Activated CD4-positive, alpha-beta T cell treated with anti-CD3 and anti-CD28 coated beads for 1 hour (primary cell): ENCODE results near the gene DISP1.
"Not testable (repeated sequence)": the region's sequence is repeated elsewhere in the genome, so short reads cannot be mapped to it uniquely, and the experiment has no call there.

Source experiments
- DNase-seq: peaks from one replicate; pipeline ENCODE4 v3.0.0-alpha.2; 2020

Gene DISP1

GRCh38 chr1:222794656-222795474 lies 20.0 kb upstream of the DISP1 start:
- DNase-seq = no peak

- DNase-seq = no peak
Observed at GRCh38 chr1:222798116-222798515, 16.7 kb upstream of the DISP1 start.

GRCh38 chr1:222798975-222799374 lies 15.9 kb upstream of the DISP1 start:
- no peak for DNase-seq

GRCh38 chr1:222801067-222801466 lies 13.8 kb upstream of the DISP1 start:
- DNase-seq = no peak

- no peak for DNase-seq
Observed at GRCh38 chr1:222811671-222812070, 3.2 kb upstream of the DISP1 start.

GRCh38 chr1:222813866-222814535 lies 838 bp upstream of the DISP1 start:
- DNase-seq = no peak

- no peak for DNase-seq
Observed at GRCh38 chr1:222815440-222815765, 564 bp downstream of the DISP1 start.

- DNase-seq = no peak
Observed at GRCh38 chr1:222817529-222817928, 2.7 kb downstream of the DISP1 start.

GRCh38 chr1:222818171-222818570 lies 3.3 kb downstream of the DISP1 start:
- DNase-seq = no peak

- DNase-seq = no peak
Observed at GRCh38 chr1:222820171-222820712, 5.4 kb downstream of the DISP1 start.

GRCh38 chr1:222821239-222821638 lies 6.4 kb downstream of the DISP1 start:
- no peak for DNase-seq

- no peak for DNase-seq
Observed at GRCh38 chr1:222823695-222824094, 8.9 kb downstream of the DISP1 start.

- no peak for DNase-seq
Observed at GRCh38 chr1:222824641-222825040, 9.8 kb downstream of the DISP1 start.

GRCh38 chr1:222828939-222829338 lies 14.1 kb downstream of the DISP1 start:
- no peak for DNase-seq

GRCh38 chr1:222829868-222830267 lies 15.0 kb downstream of the DISP1 start:
- no peak for DNase-seq

- DNase-seq = no peak
Observed at GRCh38 chr1:222833356-222833876, 18.6 kb downstream of the DISP1 start.

- no peak for DNase-seq
Observed at GRCh38 chr1:222843469-222844410, 28.9 kb downstream of the DISP1 start.

- no peak for DNase-seq
Observed at GRCh38 chr1:222844411-222844779, 29.6 kb downstream of the DISP1 start.

GRCh38 chr1:222845763-222846162 lies 30.9 kb downstream of the DISP1 start:
- DNase-seq = no peak

GRCh38 chr1:222850550-222850949 lies 35.7 kb downstream of the DISP1 start:
- DNase-seq = not testable (repeated sequence)

- no peak for DNase-seq
Observed at GRCh38 chr1:222852326-222852725, 37.5 kb downstream of the DISP1 start.

GRCh38 chr1:222861062-222861461 lies 46.2 kb downstream of the DISP1 start:
- DNase-seq = no peak
